ENCODE measurements around the gene ICA1. TPM values are rescaled to one million over a fixed set of nuclear protein-coding genes. Genes with fewer than 3 reads are reported as not detected.
"Not testable (repeated sequence)": the region's sequence is repeated elsewhere in the genome, so short reads cannot be mapped to it uniquely, and the experiment has no call there.

ICA1 gene
- total RNA-seq, 2 donors from 2014 or later = 71.2 to 115 TPM

DNA sequence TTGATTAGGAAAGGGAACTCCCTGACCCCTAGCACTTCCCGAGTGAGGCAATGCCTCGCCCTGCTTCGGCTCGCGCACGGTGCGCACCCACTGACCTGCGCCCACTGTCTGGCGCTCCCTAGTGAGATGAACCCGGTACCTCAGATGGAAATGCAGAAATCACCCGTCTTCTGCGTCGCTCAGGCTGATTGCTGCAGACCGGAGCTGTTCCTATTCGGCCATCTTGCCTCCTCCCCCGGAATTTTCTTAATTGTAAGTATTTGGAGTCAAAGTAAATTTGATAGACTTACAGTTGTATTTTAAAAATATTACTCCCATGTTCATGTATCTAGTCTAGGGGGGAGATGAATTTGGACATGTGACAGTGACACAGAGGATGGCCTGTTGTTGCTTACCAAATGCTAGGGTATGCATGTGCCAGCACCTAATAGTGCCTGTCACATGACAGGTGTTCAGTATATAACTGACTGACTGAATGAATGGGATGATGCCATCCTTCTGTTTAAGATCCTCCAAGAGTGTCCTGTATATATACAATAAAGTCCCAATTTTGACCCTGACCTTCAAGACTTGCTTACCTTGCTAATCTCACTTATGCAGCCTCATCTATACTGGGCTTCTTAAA, 42.0 kb upstream of the ICA1 start:
- H3K9me3 ChIP-seq = no peaks in the 10 kb centered on the region
- ATAC-seq = no peak
- no peak overlapping the region for H3K4me3 ChIP-seq
- DNase-seq = no peak
- no peaks in the 10 kb centered on the region for H3K27me3 ChIP-seq
- H3K36me3 ChIP-seq (replicated peaks in 1 of 2; ENCODE audit: insufficient read depth in 1 of 2, low read depth in 2 of 2) = no peaks in the 10 kb centered on the region
- no peak overlapping the region for H3K27ac ChIP-seq
- TF ChIP-seq, protein P1, sequence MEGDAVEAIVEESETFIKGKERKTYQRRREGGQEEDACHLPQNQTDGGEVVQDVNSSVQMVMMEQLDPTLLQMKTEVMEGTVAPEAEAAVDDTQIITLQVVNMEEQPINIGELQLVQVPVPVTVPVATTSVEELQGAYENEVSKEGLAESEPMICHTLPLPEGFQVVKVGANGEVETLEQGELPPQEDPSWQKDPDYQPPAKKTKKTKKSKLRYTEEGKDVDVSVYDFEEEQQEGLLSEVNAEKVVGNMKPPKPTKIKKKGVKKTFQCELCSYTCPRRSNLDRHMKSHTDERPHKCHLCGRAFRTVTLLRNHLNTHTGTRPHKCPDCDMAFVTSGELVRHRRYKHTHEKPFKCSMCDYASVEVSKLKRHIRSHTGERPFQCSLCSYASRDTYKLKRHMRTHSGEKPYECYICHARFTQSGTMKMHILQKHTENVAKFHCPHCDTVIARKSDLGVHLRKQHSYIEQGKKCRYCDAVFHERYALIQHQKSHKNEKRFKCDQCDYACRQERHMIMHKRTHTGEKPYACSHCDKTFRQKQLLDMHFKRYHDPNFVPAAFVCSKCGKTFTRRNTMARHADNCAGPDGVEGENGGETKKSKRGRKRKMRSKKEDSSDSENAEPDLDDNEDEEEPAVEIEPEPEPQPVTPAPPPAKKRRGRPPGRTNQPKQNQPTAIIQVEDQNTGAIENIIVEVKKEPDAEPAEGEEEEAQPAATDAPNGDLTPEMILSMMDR (IDR thresholded peaks at IDR 0.05) = no peak
- no peak for TF ChIP-seq POLR2A (IDR thresholded peaks at IDR 0.05)
- WGBS, 2 donors = 96% methylated on average over 9 to 16 of the region's 16 CpGs
- intact Hi-C loops (cut with DNase I) = no loop called here
- no peaks in the 10 kb centered on the region for H3K4me1 ChIP-seq

DNA sequence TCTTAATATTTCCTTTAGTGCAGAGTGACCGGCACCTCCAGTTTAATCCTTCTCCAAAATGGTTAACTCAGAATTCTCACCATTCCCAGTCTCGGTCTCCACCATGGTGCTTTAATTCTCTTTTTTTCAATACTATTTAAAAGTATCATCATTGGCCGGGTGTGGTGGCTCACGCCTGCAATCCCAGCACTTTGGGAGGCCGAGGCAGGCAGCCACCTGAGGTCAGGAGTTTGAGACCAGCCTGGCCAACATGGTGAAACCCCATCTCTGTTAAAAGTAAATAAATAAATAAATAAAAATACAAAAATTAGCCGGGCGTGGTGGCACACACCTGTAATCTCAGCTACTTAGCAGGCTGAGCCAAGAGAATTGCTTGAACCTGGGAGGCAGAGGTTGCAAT, 35.1 kb upstream of the ICA1 start:
- DNase-seq; H3K9me3 ChIP-seq; H3K4me1 ChIP-seq; H3K36me3 ChIP-seq (replicated peaks in 1 of 2; ENCODE audit: insufficient read depth in 1 of 2, low read depth in 2 of 2); ATAC-seq; H3K27me3 ChIP-seq; intact Hi-C loops (cut with DNase I); H3K4me3 ChIP-seq; H3K27ac ChIP-seq: not testable (repeated sequence)
- 92% methylated on average over 7 of the region's 7 CpGs for WGBS, 2 donors

DNA sequence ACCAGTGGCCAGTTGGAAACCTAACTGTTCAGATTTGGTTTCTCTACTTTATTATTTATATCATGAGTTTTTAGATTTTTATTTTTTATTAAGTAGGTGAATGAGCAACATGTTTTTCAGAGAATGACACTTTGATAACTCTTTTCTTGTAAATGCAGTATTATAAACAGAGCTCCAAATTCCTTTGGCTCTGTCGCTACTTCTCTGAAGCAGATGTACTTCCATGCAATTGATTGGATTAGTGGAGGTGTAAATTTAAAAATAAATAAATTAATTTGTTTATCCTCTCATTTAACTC, 34.3 kb upstream of the ICA1 start:
- H3K27me3 ChIP-seq = no peaks in the 10 kb centered on the region
- DNase-seq = no peak
- intact Hi-C loops (cut with DNase I) = no loop called here
- no peaks in the 10 kb centered on the region for H3K9me3 ChIP-seq
- no peak for ATAC-seq
- peaks cover 13% of the 10 kb centered on the region for H3K4me1 ChIP-seq
- no peak overlapping the region for H3K27ac ChIP-seq
- 89 to 94% methylated on average over 1 of the region's 1 CpG for WGBS, 2 donors
- TF ChIP-seq POLR2A (IDR thresholded peaks at IDR 0.05) = no peak
- TF ChIP-seq, protein P1 (IDR thresholded peaks at IDR 0.05) = no peak
- H3K36me3 ChIP-seq (replicated peaks in 1 of 2; ENCODE audit: insufficient read depth in 1 of 2, low read depth in 2 of 2) = no peaks in the 10 kb centered on the region
- H3K4me3 ChIP-seq = no peak overlapping the region

DNA sequence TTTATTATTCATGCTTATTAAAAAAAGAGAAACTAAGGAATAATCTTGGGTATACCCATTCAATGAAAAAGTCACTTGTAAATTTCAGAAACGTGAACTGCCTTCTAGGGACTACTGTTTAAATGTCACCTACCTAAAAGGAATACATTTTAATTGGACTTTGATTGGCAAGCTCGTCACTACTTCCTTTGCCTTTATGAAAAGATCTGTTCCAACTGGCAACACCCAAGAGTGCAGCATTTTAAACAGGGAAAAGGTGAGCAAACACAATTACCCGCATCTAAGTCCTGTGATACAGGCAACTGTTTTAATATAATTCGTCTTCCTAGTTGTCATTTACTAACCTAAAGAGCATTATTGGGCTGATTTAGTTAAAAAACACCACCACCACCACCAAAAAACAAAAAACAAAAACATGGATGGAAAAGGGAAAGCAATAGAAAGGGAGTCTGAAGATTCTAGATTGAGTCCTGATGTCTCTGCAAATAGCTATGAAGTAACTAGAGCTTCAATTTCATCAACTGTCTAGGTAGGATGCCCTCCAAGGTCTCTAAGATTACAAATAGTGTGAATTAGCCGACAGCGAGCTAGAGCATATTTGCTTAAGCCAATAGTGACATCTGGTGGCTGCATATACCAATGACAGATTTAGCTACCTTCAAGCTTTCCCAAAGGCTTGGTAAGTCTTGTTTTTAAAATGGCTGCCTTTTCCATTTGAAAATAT, 33.8 kb upstream of the ICA1 start:
- peak; percentile 99 for ATAC-seq
- intact Hi-C loops (cut with DNase I) = no loop called here
- Histone ChIP-seq H3K9me3 (no peaks in the 10 kb centered on the region), H3K4me1 (peaks cover 18% of the 10 kb centered on the region), H3K27me3 (no peaks in the 10 kb centered on the region), H3K36me3 (replicated peaks in 1 of 2; ENCODE audit: insufficient read depth in 1 of 2, low read depth in 2 of 2) (no peaks in the 10 kb centered on the region), H3K27ac (no peak overlapping the region), H3K4me3 (no peak overlapping the region)
- WGBS, 2 donors = 22% methylated on average over 6 of the region's 6 CpGs
- TF ChIP-seq POLR2A (IDR thresholded peaks at IDR 0.05) = no peak
- TF ChIP-seq, protein P1 (IDR thresholded peaks at IDR 0.05) = peak; percentile 51 to 97 (median 92)
- DNase-seq = peak; percentile 52 to 86 (median 64)

DNA sequence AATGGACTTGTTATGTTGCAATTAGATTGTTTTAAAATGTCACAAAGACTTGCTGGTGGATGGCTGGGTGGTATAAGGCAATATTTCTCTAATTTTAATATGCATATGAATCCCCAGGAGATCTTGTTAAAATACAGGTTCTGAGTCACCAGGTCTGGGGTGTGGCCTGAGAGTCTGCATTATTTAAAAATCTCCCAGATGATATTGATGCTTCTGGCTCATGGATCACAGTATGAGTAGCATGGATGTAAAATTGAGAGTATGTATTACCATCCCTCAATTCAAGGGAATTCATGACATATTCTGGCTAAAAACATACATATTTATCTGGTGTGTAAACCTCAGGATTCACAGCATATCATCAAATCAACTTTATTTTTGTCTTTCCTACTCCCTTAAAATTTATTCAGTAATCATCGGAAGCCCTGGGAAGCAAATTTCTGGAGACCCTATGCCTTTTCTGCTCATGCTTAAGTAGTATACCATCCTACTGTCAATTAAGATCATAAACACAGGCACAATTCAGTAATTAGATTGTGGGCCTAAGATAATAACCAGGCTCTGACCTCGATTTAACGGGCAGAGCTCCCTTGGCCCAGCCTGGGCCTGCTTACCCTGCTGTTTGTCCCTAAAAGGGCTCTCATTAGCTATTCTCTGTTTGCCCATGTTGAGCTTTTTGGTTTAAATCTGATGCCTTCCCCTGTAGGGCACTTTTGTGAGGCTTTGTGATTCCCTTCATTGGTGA, 29.6 kb upstream of the ICA1 start:
- WGBS, 2 donors = 55 to 73% methylated on average over 3 of the region's 3 CpGs
- peak; percentile 8 for ATAC-seq
- DNase-seq = no peak
- Histone ChIP-seq H3K4me1 (peaks cover 42% of the 10 kb centered on the region), H3K36me3 (replicated peaks in 1 of 2; ENCODE audit: insufficient read depth in 1 of 2, low read depth in 2 of 2) (no peaks in the 10 kb centered on the region), H3K9me3 (no peaks in the 10 kb centered on the region), H3K27ac (peak overlapping the region; percentile 36 to 73 (median 64)), H3K4me3 (no peak overlapping the region), H3K27me3 (no peaks in the 10 kb centered on the region)
- no peak for TF ChIP-seq POLR2A (IDR thresholded peaks at IDR 0.05)
- TF ChIP-seq, protein P1 (IDR thresholded peaks at IDR 0.05) = no peak
- intact Hi-C loops (cut with DNase I) = no loop called here

All from body of pancreas (tissue), 4 donors.